ENCODE data around the gene SGTA.

SGTA gene

DNA sequence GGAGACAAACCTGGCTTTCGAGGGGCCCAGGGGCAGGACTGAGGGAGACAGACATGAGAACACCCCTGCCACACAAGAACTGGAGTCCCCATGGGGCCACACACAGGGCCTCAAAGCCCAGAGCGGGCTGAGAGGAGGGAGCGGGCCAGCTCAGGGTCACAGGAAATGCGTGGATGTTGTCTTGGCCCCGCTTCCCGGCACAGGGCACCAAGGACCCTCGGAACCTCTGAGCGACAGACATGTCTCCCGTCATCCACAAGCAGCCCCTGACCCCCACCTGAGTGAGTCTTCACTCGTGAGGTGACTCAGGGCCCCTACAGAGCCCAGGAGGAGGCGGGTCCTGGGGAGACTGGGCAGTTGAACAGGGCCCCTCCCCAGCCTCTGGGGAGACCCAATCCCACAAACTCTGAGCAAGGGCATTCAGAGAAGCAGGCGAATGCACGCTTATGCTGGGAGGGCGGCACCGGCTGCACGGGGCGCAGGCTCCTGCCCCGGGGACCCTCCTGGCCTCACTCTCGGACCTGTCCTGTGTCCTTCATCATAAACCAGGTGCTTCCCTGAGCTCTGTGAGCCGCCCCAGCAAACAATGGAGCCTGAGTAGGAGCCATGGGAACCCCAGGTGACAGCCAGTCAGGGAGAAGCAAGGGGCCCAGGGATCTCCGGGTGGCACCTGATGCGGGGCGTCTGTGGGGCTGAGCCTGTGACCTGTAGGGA, 20.1 kb downstream of the SGTA start:
- Histone ChIP-seq H3K36me3 (ENCODE audit: insufficient read depth, low read depth, low read length) (peaks cover 84% of the 10 kb centered on the region), H3K9ac (ENCODE audit: low read depth, low read length) (no peak overlapping the region)

DNA sequence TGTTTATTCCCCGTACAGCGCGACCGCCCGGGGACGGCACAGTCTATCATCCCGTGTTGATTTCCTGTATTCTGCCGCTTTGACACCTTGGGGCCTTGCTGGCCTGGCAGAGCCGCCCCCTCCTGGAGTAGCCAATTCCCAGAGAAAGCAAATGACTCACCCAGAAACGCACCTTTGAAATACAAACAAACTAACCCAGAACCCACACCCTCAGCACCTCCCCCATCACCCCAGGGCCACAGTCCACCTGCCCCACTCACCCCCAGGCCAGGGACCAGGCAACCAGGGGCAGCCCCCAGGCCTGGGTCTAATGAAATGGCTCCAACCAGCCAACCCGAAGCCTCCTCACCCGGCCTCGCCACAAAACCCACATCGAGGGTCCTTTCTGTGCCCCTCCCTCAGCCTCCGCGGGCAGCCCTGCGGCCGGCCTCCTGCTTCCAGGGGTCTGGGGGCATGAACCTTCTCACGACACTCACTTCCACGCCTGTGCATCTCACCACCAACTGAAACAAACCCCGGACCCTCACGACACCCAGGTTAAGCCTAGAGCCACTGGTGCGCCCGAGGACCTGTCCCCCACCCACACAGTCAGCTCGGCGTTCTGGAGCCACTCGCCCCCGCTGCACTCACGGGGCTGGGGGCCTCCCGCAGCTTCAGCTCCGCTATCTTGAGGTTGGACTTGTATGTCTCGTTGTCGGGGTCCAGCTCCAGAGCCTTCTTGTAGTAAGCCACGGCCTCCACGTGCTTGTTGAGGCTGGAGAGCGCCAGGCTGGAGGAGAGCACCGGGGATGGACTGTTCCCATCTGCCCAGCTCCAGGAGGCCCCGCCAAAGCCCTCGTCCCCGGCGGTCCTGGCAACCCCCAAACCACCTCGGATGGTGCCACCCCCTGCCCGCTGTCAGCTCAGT, 20.9 kb downstream of the SGTA start:
- Histone ChIP-seq H3K27ac (ENCODE audit: low read length) (no peak overlapping the region), H3K36me3 (ENCODE audit: insufficient read depth, low read depth, low read length) (peaks cover 83% of the 10 kb centered on the region), H3K27me3 (ENCODE audit: insufficient read depth, low read length) (no peaks in the 10 kb centered on the region), H3K9ac (ENCODE audit: low read depth, low read length) (no peak overlapping the region), H3K4me3 (ENCODE audit: low read length) (no peak overlapping the region), H3K4me1 (ENCODE audit: insufficient read depth, low read length) (no peaks in the 10 kb centered on the region), H3K9me3 (ENCODE audit: insufficient read depth, low read depth, low read length) (no peaks in the 10 kb centered on the region)

More for the DNA sequence above, 20.1 kb downstream of the SGTA start:
- Histone ChIP-seq H3K4me3 (ENCODE audit: low read length) (no peak overlapping the region), H3K9me3 (ENCODE audit: insufficient read depth, low read depth, low read length) (no peaks in the 10 kb centered on the region), H3K4me1 (ENCODE audit: insufficient read depth, low read length) (no peaks in the 10 kb centered on the region), H3K27me3 (ENCODE audit: insufficient read depth, low read length) (no peaks in the 10 kb centered on the region), H3K27ac (ENCODE audit: low read length) (no peak overlapping the region)

DNA sequence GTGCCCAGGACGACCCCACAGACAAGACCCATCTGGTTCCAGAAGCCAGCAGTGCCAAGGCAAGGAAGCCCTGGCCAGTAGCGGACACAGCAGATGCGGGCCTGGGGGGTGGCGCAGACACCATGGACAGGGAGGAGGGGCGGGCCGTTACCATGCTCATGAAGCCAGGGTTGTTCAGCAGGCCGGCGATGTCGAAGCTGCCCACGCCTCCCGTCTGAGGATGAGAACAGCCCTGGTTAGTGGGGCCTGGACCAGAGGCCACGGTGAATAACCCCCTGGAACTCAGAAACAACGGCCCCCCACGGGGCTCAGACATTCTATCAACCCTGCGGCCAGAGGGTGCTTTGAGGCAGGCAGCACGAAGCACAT, 21.8 kb downstream of the SGTA start:
- no peaks in the 10 kb centered on the region for H3K27me3 ChIP-seq (ENCODE audit: insufficient read depth, low read length)
- H3K36me3 ChIP-seq (ENCODE audit: insufficient read depth, low read depth, low read length): peaks cover 76% of the 10 kb centered on the region
- H3K9me3 ChIP-seq (ENCODE audit: insufficient read depth, low read depth, low read length): no peaks in the 10 kb centered on the region
- H3K27ac ChIP-seq (ENCODE audit: low read length): no peak overlapping the region
- no peaks in the 10 kb centered on the region for H3K4me1 ChIP-seq (ENCODE audit: insufficient read depth, low read length)
- H3K4me3 ChIP-seq (ENCODE audit: low read length): no peak overlapping the region
- no peak overlapping the region for H3K9ac ChIP-seq (ENCODE audit: low read depth, low read length)

DNA sequence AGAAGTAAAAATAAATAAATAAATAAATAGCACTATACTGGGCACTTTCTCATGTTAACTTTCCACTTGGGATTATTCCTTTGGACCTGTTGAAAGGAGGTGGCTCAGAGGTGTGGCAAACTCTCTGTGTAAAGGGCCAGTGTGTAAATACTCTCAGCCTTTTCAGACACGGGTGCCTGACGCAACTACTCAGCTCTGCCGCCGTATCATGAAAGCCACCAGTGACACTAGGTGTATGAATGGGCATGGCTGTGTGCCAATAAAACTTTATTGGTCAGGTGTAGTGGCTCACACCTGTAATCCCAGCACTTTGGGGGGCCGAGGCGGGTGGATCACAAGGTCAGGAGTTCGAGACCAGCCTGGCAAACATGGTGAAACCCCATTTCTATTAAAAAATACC, 23.1 kb downstream of the SGTA start:
- Histone ChIP-seq H3K27me3 (ENCODE audit: insufficient read depth, low read length) (no peaks in the 10 kb centered on the region), H3K4me3 (ENCODE audit: low read length) (no peak overlapping the region), H3K27ac (ENCODE audit: low read length) (no peak overlapping the region), H3K4me1 (ENCODE audit: insufficient read depth, low read length) (no peaks in the 10 kb centered on the region), H3K36me3 (ENCODE audit: insufficient read depth, low read depth, low read length) (peaks cover 75% of the 10 kb centered on the region), H3K9me3 (ENCODE audit: insufficient read depth, low read depth, low read length) (no peaks in the 10 kb centered on the region), H3K9ac (ENCODE audit: low read depth, low read length) (no peak overlapping the region)

DNA sequence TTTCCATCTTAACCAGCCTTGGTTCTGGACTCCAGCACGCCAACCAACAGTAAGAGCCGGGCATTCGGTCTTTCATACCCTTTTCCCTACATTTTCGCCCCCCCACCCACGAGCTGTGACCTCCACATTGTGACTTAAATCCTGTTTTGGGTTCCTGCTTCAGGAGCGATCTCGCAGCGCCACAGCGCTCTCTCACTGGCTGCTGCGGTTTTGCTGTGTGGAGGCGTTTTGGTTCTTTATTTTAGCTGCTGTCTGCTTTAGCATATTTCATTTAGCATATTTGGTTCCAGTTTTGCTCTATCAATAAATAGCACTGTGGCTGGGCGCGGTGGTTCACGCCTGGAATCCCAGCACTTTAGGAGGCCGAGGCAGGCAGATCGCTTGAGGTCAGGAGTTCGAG, 23.7 kb downstream of the SGTA start:
- H3K9ac ChIP-seq (ENCODE audit: low read depth, low read length): no peak overlapping the region
- peaks cover 74% of the 10 kb centered on the region for H3K36me3 ChIP-seq (ENCODE audit: insufficient read depth, low read depth, low read length)
- H3K9me3 ChIP-seq (ENCODE audit: insufficient read depth, low read depth, low read length): no peaks in the 10 kb centered on the region
- H3K4me3 ChIP-seq (ENCODE audit: low read length): no peak overlapping the region
- H3K27ac ChIP-seq (ENCODE audit: low read length): no peak overlapping the region
- no peaks in the 10 kb centered on the region for H3K27me3 ChIP-seq (ENCODE audit: insufficient read depth, low read length)
- H3K4me1 ChIP-seq (ENCODE audit: insufficient read depth, low read length): no peaks in the 10 kb centered on the region

DNA sequence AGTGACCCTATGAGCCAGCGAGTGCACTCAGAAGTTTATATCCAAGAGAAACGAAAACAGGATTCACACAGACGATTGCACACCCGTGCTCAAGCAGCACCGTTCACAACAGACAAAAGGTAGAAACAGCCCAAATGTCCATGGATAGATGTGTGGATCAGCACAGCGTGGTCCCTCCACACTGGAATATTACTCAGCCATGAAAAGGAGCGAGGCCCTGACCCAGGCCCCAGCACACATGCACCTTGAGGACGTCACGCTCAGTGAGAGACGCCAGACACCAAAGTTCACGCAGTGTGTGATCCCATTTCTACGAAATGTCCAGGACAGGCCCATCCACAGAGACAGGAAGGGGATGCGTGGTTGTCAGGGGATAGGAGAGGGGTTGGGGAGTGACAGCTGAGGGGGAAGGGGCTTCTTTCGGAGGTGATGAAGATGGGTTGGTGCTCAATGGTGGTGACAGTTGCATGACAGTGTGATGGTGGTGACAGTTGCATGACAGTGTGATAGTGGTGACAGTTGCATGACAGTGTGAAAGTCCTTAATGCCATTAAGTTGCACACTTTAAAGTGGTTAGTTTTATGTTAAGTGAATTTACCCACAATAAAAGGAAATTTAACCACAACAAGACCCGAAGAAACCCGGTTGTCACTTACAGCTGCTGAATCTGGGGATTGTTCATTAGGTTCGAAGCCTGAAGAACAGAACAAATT, 24.3 kb downstream of the SGTA start:
- Histone ChIP-seq H3K4me1 (ENCODE audit: insufficient read depth, low read length) (no peaks in the 10 kb centered on the region), H3K4me3 (ENCODE audit: low read length) (no peak overlapping the region), H3K9me3 (ENCODE audit: insufficient read depth, low read depth, low read length) (no peaks in the 10 kb centered on the region), H3K9ac (ENCODE audit: low read depth, low read length) (no peak overlapping the region), H3K36me3 (ENCODE audit: insufficient read depth, low read depth, low read length) (peaks cover 74% of the 10 kb centered on the region), H3K27ac (ENCODE audit: low read length) (no peak overlapping the region), H3K27me3 (ENCODE audit: insufficient read depth, low read length) (no peaks in the 10 kb centered on the region)

DNA sequence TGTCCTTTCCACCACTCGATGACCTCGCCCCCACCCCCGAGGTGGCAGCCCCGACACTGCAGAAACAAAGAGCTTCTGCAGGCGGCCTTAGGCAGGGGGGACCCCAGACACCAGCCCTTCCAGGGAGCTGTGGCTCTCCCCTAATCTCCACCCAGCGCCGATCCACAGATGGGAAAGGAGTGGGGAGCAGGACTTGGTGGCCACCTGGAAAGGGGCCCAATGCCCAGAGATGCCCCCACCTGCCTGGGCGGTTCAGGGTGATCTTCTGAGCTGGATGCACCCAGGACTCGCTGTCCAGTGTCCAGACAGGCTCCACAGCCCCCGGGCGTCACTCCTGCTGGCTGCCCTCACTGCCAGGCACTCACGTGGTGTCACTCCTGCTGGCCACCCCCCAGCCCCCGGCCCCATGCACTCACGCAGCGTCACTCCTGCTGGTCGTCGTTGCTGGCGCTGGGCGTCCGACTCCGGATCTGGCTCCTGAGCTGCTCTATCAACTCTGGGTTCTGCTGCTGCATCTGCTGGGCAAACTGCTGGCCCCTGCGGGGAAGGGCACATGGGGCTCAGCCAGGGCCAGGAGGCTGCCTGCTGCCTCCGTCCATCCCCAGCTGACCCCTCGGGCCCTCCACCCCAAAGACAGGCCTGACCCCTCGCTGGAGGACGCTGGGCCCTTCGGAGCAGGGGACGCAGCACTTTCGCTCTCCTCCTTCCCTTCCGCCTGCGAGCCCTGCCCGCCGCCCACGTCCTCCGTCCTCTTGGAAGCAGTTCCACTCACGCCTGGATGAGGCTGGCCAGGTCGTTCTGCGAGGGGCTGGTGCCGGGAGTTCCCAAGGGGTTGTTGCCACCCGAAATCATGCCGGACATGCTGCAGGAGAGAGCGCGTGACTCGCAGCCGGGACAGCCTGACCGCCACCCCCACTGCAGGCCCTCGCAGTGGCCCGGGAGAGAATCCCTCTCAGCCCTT, 25.9 kb downstream of the SGTA start:
- H3K9ac ChIP-seq (ENCODE audit: low read depth, low read length): no peak overlapping the region
- no peak overlapping the region for H3K27ac ChIP-seq (ENCODE audit: low read length)

DNA sequence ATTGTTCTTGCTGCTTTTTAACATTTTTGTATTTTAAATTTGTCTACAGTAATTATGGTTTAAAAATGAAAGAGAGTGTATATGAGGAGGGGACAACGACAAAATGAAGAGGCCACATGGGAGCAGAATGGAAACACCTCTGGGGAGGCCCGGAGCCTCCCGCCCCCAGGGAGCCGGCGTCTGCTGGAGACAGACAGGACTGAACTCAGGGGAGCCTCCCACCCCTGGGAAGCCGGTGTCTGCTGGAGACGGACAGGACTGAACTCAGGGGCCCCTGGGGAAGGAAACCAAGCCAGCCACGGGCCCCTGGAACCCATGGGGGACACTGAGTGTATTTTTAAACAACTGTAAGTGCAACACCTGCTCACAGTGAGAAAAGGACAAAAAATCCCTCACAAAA, 26.6 kb downstream of the SGTA start:
- Histone ChIP-seq H3K27ac (ENCODE audit: low read length) (no peak overlapping the region), H3K36me3 (ENCODE audit: insufficient read depth, low read depth, low read length) (peaks cover 59% of the 10 kb centered on the region), H3K4me1 (ENCODE audit: insufficient read depth, low read length) (no peaks in the 10 kb centered on the region)

More for the DNA sequence above, 25.9 kb downstream of the SGTA start:
- H3K36me3 ChIP-seq (ENCODE audit: insufficient read depth, low read depth, low read length): peaks cover 65% of the 10 kb centered on the region
- no peaks in the 10 kb centered on the region for H3K9me3 ChIP-seq (ENCODE audit: insufficient read depth, low read depth, low read length)
- H3K4me3 ChIP-seq (ENCODE audit: low read length): no peak overlapping the region
- no peaks in the 10 kb centered on the region for H3K4me1 ChIP-seq (ENCODE audit: insufficient read depth, low read length)
- no peaks in the 10 kb centered on the region for H3K27me3 ChIP-seq (ENCODE audit: insufficient read depth, low read length)

DNA sequence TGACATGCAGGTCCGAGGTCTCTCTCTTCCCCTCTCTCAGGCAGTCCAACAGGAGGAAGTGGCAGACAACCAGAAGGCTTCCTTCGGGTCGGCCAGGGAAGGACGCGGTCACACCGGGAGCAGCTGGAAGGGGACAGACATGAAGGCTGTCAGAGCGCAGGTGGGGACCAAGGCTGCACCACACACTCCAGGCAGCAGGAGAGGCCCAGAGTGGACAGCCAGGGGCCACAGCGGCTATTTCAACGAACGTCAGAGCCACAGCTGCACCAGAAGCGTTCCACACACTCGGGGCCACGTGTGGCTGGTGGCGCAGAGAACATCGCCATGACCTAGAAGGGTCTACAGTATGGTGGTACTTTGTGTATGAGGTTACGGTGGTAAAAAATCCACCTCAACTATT, 27.3 kb downstream of the SGTA start:
- H3K36me3 ChIP-seq (ENCODE audit: insufficient read depth, low read depth, low read length): peaks cover 53% of the 10 kb centered on the region
- no peak overlapping the region for H3K27ac ChIP-seq (ENCODE audit: low read length)
- no peak overlapping the region for H3K4me3 ChIP-seq (ENCODE audit: low read length)
- no peaks in the 10 kb centered on the region for H3K9me3 ChIP-seq (ENCODE audit: insufficient read depth, low read depth, low read length)
- no peak overlapping the region for H3K9ac ChIP-seq (ENCODE audit: low read depth, low read length)
- H3K27me3 ChIP-seq (ENCODE audit: insufficient read depth, low read length): no peaks in the 10 kb centered on the region
- no peaks in the 10 kb centered on the region for H3K4me1 ChIP-seq (ENCODE audit: insufficient read depth, low read length)

More for the DNA sequence above, 26.6 kb downstream of the SGTA start:
- H3K27me3 ChIP-seq (ENCODE audit: insufficient read depth, low read length): no peaks in the 10 kb centered on the region
- no peak overlapping the region for H3K9ac ChIP-seq (ENCODE audit: low read depth, low read length)
- no peaks in the 10 kb centered on the region for H3K9me3 ChIP-seq (ENCODE audit: insufficient read depth, low read depth, low read length)
- H3K4me3 ChIP-seq (ENCODE audit: low read length): no peak overlapping the region

DNA sequence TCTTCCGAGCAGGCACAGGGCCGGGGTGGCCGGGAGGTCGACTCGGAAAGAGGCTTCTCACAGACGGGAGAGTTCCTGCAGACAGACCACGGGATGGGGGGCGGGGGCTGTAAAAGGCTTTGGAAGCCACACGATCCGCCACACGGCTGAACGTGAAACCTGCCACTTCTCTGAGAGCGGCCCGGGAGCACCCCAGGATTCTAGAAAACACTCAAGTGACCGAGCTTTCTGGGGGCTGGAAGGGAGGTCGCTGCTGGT, 27.7 kb downstream of the SGTA start:
- H3K9ac ChIP-seq (ENCODE audit: low read depth, low read length): no peak overlapping the region
- no peaks in the 10 kb centered on the region for H3K9me3 ChIP-seq (ENCODE audit: insufficient read depth, low read depth, low read length)
- H3K4me1 ChIP-seq (ENCODE audit: insufficient read depth, low read length): no peaks in the 10 kb centered on the region
- H3K27ac ChIP-seq (ENCODE audit: low read length): no peak overlapping the region
- H3K4me3 ChIP-seq (ENCODE audit: low read length): no peak overlapping the region
- no peaks in the 10 kb centered on the region for H3K27me3 ChIP-seq (ENCODE audit: insufficient read depth, low read length)
- peaks cover 48% of the 10 kb centered on the region for H3K36me3 ChIP-seq (ENCODE audit: insufficient read depth, low read depth, low read length)

Data from iPS-20b (cell line).